ENCODE results near the gene ST8SIA5. TPM values are rescaled to one million over a fixed set of nuclear protein-coding genes. Genes with fewer than 3 reads are reported as not detected.

The ST8SIA5 gene
- polyA plus RNA-seq, 4 donors, result 0.31 to 1.3 (median 0.95) TPM

DNA sequence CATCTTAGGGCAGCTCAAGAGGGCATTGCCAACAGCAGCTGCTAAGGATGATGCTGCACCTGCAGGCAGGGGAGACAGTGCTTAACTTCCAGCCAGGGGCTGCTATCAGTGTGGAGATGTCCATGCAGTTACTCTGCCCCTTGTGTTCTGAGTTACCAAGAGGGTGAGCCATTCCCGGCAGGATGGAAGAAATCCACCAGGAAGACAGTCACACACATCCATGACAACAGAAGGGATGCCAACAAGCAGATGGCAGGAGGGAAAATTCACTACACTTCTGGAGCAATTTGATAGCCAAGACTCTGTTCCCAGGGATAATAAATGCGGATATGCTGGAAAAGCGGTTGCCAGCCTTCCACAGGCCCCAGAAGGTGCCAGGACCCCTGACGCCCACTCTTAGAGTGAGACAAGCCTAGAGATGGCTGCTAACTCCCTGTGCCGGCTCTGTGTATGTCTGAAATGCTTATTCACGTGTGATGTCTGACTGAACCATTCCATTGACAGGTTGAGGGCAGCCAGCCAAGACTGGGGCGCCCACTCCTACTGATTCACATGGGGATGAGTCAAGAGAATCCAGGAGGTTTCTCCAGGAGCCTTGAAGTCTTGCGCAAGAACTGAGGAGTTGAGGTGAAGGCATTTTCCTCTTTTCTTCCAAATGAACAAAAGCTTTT is 124.3 kb downstream of the ST8SIA5 start:
- DNase-seq (ENCODE audit: low read depth in 4 of 4, low spot score in 2 of 4), result no peak

DNA sequence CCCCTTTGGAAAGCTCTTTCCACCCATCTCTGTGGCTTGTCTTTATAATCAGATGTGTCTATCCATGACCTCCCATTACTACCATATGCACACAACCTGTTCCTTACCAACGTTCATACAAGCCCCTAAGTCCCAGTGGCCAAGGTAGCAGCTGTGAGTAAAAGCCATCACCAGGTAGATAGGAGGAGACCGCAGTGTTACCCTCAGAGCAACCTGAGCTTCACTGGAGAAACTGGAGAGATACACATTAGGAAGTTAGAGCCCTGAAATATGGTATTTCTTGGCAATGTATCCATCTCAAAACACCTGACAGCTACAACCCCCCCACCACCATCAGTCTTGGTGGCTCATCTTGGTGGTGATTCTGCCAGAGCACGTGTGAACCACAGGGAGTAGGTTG is 125.9 kb downstream of the ST8SIA5 start:
- DNase-seq (ENCODE audit: low read depth in 4 of 4, low spot score in 2 of 4), result no peak

DNA sequence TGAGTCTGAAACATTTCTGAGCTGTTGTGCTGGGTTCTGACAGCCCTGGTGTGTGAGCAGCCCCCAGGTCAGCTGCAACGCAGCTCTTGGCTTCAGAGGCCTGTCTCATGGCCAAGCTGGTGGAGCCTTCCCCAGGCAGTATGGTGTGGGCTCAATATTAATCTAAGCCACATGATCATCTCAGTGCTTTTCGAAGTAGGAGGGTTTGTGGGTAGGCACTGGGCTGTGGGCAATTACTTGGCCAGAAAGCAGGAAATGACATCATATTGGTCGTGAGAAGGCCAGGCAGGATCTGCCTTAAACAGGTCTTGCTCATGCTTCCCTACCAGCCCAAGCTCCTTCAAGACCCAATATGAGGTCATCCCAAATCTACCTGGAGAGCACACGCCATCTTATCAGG is 126.7 kb downstream of the ST8SIA5 start:
- DNase-seq (ENCODE audit: low read depth in 4 of 4, low spot score in 2 of 4), result no peak

DNA sequence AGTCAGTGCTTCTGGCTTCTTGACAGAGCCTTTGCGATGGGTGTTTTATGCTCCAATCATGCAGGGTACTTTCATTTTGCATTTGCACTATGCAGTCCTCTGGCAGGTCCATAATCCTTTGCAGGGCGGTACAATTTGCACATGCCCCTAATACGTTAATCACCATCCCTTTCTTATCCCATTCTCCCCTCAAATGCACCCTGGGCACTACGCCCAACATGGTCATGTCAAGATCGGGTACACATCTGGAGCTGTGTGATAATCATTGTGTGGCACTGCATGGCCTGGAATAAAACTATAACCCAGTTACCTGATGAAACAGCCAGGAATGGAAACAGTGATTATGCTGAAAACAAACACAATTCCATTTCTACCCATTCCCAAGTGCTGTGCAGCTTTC is 127.5 kb downstream of the ST8SIA5 start:
- no peak for DNase-seq (ENCODE audit: low read depth in 4 of 4, low spot score in 2 of 4)

DNA sequence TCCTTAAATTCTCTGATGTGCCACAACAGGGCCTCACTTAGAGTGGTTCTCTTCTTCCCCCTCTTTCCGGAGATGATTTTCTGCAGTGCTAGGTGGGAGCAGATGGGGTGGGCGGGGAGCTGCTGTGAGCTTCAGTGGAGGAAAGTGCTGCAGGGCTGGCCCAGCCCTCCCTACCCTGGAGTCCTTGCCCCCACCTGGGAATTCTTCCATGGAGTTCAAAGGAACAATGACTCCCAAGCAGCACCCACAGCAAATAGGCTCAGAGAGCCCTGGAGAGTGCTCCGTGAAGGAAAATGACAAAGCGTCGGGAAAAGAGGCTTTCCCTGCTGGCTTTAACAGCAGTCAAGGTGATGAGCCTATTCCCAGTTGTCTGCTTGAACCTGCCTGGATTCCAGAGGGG is 128.6 kb downstream of the ST8SIA5 start:
- DNase-seq (ENCODE audit: low read depth in 4 of 4, low spot score in 2 of 4), result no peak

DNA sequence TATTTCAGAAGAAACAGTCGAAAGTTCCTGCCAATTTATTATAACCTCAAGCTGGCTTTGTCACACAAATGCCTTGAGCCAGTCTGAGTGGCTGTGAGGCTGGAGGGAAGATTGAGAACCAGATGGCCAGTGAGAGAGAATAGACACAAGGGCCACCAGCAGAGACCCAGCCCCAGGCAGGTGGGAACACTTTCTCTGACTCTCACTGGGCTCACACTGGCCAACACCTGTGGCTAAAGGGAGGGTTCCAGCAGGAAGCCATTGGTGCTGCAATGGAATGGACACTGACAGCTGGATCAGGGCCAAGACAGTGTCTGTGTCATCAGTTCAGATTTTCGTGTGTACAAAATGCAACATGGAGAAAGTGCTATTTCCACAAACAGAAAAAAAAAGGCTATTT is 129.7 kb downstream of the ST8SIA5 start:
- no peak for DNase-seq (ENCODE audit: low read depth in 4 of 4, low spot score in 2 of 4)

DNA sequence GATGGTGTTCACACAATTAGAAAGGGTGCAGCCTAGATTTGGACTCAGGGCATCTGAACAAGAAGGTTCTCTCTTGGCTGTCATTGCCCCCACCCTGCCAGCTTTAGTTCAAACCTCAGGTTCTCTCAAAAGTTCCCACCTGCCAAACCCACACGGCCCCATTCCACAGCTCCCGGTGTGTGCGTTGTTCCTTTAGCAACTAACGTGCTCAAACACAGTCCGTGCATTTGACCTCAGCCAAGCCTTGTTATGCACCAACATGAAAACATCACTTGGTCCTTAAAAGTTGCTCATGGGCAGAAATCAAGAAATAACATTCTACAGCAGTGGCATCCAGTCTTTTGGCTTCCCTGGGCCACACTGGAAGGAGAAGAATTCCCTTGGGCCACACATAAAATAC is 131.8 kb downstream of the ST8SIA5 start:
- no peak for DNase-seq (ENCODE audit: low read depth in 4 of 4, low spot score in 2 of 4)

DNA sequence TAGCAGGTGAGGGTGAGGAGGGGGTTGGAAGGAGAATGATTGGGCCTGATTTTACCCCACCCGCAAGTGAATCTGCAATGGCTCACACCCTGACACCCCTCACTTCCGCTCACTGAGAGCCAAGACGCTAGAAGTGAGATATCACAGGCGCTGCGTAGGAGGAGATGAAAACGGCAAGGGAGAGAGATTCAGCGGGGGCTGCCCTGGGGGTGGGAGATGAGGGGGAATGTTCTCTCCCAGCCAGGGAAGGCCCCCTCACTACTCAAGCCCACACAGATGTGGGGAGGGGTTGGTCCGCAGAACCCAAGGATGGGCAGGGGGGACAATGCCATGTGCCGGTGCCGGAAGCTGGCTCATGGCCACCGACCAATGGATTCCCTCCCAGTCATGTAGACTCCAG is 132.7 kb downstream of the ST8SIA5 start:
- DNase-seq (ENCODE audit: low read depth in 4 of 4, low spot score in 2 of 4), result no peak

DNA sequence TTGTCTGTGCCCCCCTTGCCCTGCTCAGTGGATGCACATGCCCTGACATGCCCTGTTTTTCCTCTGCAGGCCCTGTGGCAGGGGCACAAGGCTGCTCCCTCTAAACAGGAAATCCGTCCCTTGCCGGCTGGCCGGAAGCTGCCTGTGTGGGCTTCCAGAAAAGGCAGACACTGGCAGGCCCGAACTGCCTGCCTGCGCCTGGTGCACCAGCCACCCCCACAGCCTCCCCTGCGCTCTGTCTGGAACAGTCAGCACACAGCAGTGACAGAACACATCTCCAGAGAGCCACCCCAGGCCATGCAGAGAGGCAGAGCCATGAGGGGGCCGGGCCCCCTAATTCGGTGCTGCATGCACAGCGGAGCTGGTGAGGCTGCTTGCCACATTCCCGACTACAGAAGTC is 133.3 kb downstream of the ST8SIA5 start:
- no peak for DNase-seq (ENCODE audit: low read depth in 4 of 4, low spot score in 2 of 4)

DNA sequence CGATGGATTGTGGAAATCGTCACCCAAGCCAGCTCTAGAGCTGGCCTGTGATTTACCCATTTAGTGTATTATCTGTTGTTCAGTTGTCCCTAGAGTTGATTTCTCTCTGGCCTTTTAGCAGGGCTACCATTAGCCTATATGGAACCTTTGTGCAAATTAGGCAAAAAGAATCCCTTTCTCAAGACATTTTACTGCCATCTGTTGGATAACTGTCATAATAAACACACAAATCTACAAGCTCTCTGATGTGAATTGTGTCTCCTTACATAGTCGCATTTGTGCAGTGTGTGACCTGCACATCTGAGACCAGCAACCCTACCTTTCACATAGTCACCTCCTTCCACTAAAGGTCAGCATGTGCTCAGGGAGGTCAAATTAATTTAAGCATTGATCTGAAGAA is 133.9 kb downstream of the ST8SIA5 start:
- no peak for DNase-seq (ENCODE audit: low read depth in 4 of 4, low spot score in 2 of 4)

DNA sequence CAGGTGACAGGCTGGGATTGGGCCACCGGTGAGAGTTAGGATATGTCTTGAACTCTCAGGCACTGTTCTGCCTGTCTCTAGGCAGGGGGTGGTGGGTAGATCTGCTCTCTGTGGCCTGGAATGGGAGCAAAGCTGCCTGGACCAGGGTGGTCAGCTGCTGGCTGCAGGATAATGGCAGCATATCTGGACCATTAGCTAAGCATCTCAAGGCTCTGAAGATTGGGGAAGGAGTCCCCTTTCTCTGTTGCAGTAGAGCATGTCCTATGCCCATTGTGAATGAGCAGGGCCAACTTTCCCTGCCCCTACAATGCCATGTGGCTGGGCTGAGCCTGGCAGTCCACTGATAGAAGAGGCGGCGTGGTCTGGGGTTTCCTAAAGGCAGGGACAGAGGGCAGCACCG is 134.4 kb downstream of the ST8SIA5 start:
- DNase-seq (ENCODE audit: low read depth in 4 of 4, low spot score in 2 of 4), result no peak

DNA sequence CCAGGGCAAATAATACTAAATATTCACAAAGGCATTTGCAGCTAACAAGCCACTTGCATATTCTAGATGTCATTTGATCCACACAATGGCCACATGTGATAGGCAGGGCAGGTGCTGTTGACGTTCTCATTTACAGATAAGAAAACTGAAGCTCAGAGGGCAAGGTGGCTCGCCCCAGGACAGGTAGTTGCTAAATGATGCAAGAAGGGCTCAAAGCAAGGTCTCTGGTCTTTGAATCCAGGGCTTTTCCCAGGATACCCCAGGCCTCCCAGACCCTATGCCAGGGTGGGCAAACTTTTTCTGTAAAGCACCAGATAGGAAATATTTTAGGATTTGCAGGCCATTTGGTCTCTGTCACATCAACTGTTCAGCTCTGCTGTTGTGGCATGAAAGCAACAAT is 135.0 kb downstream of the ST8SIA5 start:
- no peak for DNase-seq (ENCODE audit: low read depth in 4 of 4, low spot score in 2 of 4)

DNA sequence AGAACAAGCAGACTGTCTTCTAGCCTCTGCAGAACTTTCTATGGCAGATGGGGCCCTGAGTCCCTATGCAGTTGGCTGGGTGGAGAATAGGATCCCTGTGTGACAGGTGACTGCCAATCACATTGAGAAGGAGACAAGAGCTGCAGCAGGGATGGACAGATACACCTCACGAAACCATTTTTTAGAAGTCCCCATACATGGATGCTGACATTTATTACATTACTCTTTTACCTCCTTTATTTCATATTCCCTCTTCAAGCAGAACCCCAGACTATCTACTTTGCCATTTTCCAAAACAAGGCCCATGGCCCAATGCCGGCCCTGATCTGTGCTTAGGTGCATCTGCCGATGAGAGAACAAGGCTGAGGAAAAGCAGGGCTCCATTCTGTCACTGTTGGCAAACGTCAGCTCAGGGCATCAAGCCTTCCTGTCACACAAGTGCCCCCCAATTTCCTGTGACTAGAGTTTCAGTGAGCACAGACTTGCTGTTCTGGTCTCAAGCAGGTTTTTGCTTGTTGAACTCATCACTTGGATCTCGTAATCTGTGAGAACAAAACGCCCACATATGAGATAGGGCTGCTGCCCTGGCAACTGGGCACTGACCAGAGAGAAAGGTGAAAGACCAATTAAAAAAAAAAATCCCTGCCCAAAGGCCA is 135.6 kb downstream of the ST8SIA5 start:
- DNase-seq (ENCODE audit: low read depth in 4 of 4, low spot score in 2 of 4), result no peak

DNA sequence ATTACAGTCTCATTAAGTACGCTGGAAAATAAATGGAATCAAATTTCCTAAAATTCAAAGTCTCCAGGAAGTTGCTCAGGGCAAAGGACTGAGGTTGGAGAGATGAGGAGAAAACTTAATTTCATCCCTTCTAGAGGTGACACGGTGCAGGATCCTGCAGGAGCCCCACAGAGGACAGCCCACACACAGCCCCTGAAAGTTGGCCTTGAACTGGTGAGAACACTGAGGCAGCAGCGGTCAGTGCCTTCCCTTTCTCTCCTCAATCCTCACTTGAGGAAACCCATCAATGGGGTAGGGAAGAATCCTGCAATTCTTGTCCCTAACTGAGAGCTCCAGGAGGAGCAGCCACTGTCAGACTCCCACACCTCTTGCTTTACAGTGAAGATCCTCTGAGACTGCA is 137.3 kb downstream of the ST8SIA5 start:
- DNase-seq (ENCODE audit: low read depth in 4 of 4, low spot score in 2 of 4), result no peak

Other genes starting within 250 kb of the ST8SIA5 start
- gene LOXHD1, start 99.8 kb downstream of the ST8SIA5 start, polyA plus RNA-seq (ENCODE audit: insufficient read length in 4 of 4), result 1 to 10 TPM in 1 of 4 donors, under 1 TPM in 3; 0.35 to 1.2 (median 0.63) TPM
- 10 to 100 TPM; 22.5 to 30.9 (median 24.0) TPM for gene PIAS2, start 160.5 kb upstream of the ST8SIA5 start, polyA plus RNA-seq (ENCODE audit: insufficient read length in 4 of 4)
- 10 to 100 TPM in 3 of 4 donors, 1 to 10 TPM in 1; 9.8 to 13.5 (median 11.2) TPM for gene KATNAL2, start 160.5 kb upstream of the ST8SIA5 start, polyA plus RNA-seq (ENCODE audit: insufficient read length in 4 of 4)